Activated T-cell treated with anti-CD3 and anti-CD28 coated beads for 4 hours (primary cell): ENCODE data around the gene ERFL.

ENCODE experiments used
- DNase-seq: peaks from one replicate; pipeline ENCODE4 v3.0.0-alpha.2; 2020

Gene ERFL

DNA sequence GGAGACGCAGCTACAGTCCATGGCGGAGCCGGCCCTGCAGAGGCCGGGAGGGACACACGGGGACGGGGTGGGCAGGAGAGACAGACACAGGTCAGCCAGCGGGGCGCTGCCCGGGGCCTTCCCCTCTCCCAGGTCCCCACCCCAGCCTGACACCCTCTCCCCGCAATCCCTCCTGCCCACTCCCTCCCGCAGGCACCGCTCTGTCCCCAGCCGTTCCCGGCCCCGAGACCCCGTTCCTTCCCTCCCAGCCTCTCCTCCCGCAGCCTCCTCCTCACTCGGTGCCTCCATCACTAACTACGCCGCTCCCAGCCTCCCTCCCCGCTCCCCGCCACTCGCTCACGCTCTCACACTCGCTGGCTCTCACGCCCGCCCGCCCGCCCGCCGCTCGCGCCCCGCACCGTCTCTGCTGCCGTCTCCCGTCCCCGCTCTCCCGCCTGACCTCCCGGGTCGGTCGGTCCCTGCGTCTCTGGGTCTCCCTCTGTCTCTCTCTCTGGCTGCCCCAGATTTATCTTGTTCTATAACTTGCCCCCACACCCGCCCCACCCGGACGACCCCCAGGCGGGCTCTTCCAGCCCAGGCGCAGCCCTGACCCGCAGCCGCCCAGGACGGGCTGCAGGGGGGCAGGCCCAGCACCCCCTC is 15.2 kb downstream of the ERFL start:
- no peak for DNase-seq

GRCh38 chr19:41911889-41912731 is 16.1 kb downstream of the ERFL start:
- DNase-seq, result no peak

DNA sequence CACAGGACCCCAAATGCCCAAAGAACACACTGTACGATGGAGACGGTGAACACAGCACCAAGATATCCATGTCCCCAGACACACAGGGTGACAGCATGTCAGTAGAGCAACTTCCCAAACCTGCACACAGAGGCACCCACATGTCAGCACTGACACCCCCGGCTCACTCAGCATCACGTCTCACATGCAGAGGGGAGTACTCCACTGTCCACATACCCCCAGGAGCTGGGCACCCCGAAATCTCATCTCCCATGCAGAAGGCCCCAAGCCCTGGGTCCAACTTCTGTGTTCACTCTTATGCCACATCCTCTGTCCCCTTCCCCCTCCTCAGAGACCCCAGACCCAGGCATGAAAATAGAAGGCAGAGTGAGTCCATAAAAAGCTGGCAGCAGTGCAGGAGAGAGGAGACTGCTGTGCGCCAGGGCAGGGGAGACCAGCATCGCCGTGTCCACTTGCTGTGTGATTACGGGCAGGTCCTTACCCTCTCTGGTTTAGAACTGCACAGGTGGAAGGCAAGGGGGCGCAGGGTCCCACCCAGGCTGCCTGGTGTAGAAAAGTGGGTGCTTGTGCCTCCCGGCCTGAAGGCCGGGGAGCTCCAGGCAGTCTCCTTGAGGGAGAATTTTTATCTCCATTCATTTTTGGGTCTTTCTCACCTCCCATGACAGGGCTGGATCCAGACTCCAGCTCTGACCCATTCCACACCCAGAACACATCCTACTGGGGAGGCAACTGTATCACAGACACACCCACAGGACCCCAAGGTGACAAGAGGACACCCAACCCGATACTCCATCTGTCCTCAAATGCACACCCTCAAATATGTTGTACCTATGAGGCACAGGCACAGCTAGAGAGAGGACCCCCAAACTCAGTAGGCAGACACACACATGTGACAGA is 17.0 kb downstream of the ERFL start:
- no peak for DNase-seq

DNA sequence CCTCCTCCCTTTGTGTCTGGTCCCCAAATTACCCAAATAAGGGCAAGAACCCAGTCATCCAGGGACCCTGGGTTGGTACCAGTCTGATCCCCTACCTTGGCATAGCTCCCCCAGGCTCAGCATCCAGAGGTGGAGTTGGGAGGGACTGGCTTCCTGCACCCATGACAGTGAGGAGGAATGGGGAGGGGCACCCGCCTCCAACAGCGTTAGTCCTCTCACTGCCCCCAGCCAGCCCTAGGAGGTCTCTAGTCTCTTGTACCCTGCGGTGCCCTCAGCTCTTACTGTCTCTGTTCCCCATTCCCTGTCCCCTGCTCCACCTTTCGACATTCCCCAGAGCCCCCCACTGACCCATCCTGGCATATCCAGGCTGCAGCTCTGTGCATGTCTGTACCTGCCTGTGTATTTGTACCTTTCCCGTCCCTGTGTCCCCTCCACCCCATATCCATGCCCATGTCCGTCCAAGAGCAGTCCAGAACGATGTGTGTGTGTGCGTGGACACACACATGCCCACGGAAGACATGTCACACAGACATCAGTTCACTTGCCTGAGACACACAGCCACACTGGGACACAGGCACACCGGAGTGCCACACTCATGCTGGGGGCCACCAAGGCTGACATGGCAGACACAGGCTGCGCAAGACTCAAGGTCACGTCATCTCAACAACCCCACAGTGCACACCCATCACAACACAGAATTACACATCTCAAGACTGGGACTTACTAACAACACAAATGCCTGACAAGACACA is 17.8 kb downstream of the ERFL start:
- no peak for DNase-seq

DNA sequence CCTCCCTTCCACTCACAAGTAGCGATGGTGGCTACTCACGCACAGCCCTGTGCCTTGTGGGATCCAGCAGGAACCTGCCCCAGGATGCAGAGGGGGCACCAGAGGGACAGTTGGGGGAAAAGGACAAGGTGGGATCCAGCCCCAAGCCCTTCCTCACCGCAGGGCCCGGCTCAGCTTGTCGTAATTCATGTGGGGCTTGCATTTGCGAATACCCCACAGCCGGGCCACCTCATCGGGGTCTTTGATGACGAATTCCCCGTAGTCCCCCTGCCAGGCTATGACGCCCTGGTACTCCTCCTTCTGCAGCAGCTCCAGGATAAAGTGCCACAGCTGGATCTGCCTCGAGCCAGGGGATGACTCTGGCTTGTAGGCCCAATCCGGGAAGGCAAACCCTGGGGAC is 18.5 kb downstream of the ERFL start:
- DNase-seq, result no peak

DNA sequence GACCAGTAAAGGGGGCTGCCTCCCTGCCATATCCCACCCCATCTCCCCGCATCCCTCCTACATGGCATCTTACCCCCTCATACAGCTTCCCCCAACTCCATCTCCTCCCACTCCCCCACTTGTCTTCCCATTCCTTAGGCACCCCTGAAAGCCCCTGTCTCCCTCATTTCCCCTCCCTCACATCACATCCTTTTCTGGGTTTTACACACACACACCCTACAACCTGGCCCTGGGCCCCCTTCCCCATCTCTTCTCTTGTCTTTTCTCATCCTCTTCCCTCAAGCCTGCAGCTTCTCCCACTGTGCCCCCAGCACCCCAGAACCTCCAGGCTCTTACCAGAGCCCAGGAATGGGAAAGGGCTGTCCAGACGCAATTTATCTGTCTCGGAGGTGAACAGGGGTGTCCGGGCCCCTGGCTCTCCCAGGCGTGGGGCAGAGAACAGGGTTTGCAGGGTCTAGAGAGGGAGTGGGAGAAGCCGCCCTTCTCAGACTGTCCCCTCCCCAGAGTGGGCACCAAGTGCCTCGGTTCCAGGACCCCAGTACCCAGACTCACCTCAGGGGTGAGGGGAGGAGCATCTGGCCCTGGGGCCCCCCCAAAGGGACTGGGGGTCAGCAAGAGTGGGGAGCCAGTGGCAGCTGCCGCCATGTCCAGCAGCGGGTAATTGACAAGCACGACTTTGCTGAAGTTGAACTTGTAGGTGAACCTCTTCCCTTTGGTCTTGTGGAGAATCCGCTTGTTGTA is 19.4 kb downstream of the ERFL start:
- DNase-seq, result no peak

DNA sequence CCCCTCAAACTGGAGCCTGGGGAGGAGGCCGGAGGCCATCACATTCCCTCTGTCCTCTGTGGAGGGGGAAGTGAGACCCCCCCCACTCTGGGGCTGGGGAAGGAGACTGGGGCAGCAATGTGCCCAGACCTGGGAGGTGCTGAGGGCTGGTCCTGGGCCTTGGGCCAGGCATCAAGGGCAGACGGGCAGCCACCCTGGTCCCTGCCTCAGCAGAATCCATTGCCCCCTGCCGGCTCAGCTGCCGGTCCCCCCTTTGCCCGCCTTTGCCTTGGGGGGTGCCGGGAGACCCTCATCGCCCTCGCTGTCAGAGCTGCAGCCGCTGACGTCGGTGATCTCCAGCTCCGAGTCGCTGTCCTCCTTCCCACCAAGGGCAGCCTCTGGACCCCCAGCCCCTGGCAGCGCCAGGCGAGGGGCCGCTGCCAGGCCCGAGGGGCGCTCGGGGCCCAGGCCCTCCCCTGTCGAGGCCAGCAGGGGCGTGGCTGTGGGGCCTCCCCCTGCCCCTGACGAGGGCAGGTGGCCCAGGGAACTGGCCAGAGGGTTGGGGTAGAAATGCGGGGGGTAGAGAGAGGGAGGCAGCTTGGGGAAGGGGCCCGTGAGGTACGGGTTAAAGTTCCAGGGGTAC is 20.1 kb downstream of the ERFL start:
- no peak for DNase-seq

- no peak for DNase-seq
Measured at GRCh38 chr19:41906916-41907680, 21.2 kb downstream of the ERFL start.

- no peak for DNase-seq
Measured at GRCh38 chr19:41906271-41906670, 22.0 kb downstream of the ERFL start.

GRCh38 chr19:41905273-41906002 is 22.8 kb downstream of the ERFL start:
- DNase-seq, result no peak

DNA sequence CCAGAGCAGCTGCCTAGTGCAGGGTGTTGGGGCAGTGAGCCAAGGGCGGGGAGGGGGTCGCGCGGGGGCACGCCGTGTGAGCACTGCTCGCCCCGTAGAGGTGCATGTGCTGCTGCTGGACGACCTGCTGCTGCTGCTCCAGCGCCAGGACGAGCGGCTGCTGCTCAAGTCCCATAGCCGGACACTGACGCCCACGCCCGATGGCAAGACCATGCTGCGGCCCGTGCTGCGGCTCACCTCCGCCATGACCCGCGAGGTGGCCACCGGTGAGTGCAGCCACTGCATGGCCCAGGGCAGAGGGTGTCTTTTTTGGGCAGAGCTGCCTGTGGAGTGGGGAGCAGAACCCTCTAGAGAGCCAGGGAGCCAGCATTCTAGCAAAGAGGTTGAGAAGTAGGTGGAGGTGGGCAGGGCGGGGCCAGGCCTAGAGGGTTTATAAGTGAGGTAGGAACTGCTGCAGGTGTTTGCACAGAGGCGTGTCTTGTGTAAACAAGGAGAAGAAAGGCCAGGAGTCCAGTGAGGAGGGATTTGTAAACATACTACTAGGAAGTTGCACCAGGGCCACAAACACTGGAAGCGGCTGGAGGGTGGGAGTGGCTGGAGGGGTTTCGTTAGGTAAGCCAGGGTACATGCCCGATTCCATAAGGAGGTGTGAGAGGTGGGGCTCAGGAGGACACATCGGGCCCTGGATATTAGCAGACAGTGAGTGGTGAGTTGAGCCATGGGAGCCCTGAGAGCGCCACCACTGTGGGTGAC is 24.0 kb downstream of the ERFL start:
- no peak for DNase-seq

DNA sequence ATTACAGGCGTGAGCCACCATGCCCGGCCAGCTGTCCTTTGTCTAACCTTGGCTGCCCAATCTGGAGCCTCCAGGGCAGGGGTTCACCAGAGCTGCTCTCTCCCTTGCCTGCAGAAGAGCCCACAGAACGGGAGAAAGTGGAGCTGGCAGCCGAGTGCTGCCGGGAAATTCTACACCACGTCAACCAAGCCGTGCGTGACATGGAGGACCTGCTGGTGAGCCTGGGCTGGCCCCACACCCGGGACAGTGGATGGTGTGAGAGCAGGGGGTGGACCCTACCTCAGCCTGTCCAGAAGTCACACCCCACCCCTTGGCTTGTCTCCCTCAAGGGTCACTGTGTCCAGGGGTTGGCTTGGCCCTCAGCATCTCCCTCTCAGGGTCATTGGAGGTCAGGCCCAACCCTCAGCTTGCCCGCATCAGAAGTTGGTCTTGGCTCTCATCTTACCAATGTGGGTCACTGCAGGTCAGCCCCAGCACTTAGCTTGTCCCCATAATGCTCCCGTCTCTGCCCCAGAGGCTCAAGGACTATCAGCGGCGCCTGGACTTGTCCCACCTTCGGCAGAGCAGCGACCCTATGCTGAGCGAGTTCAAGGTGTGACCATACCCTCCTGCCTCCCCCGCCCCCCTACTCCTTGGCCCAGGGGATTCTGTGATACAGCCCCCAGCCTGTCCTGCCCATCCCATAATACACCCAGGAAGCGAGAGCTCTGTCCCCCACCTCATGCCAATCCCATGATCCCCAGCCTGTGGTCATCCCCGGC is 24.9 kb downstream of the ERFL start:
- DNase-seq, result no peak

- DNase-seq, result no peak
Measured at GRCh38 chr19:41902594-41902993, 25.7 kb downstream of the ERFL start.

DNA sequence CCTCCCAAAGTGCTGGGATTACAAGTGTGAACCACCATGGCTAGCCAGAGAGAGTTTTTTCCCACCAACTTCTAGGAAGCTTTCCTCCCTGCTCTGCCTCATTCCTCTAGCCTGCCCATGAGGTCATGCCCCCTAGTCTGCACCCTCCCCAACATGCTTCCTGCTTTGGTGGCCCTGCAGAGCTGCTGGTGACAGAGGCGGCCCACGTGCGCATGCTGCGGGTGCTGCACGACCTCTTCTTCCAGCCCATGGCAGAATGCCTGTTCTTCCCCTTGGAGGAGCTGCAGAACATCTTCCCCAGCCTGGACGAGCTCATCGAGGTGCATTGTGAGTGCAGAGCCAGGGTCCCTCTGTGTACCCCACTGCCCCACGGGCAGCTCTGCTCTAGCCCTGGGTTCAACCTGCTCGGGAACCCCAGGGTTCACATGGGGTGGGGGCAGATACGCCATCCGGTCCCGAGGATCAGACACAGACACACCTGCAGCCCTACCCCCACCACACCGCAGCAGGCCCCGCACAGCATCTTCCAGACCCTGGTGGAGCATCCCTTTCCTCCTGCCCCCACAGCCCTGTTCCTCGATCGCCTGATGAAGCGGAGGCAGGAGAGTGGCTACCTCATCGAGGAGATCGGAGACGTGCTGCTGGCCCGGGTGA is 26.4 kb downstream of the ERFL start:
- no peak for DNase-seq

GRCh38 chr19:41898235-41898634 is 30.0 kb downstream of the ERFL start:
- DNase-seq, result no peak

DNA sequence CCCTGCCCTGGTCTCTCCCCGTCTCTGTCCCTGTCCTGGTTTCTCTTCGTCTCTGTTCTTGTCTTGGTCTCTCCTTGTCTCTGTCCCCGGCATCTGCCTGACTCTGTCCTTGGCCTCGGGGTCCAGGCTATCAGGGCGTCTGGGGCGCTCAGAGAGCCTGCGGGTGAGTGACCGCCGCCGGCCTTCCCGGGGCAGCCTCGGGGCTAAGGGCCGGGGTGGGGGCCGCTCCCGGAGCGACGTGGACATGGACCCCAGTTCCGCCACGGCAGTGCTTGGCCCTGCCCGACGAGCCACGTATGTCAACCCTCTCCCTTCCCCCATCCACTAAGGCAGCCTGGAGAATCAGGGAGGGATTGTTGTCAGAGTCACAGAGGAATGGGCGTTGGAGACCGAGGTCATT is 30.4 kb downstream of the ERFL start:
- no peak for DNase-seq

DNA sequence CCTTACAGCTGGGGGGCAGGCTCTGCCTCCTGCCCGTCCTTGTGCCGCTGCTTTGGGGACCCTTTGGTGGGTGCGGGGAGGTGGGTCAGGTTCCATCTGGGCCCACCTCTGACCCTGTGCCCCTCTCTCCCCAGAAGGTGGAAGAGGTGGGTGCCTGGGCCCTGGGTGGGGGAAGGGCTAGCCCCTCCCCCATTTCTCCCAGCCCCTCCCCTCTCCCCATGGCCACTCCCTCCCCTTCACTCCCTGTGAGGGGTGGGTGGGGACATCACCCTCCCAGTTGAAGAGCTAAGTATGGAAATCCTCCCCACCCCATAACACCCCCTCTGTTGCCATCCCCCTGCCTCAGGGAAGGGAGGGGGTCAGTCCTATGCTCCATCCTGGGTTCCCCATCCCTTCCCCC is 31.1 kb downstream of the ERFL start:
- no peak for DNase-seq

GRCh38 chr19:41896581-41896942 is 31.7 kb downstream of the ERFL start:
- no peak for DNase-seq
